PC-3 (cell line): ENCODE measurements around the gene CAPN5. TPM values are rescaled to one million over a fixed set of nuclear protein-coding genes. Genes with fewer than 3 reads are reported as not detected.

Experiments
- ATAC-seq: fragments of 200-7000 bp; cut with Tn5 transposase; 2 replicates; pipeline ENCODE4 v1.9.1; 2020; ENCODE audit warnings: mild to moderate bottlenecking, moderate library complexity
- BruUV-seq: library from RNA; stranded (reverse); fragments of 400-500 nt; replicated peaks from 2 replicates; lab custom pipeline; 2021; lab: Mats Ljungman, UMichigan
- CTCF ChIA-PET: fragments of 300-600 bp; sonication (Branson Sonifier 250); formaldehyde crosslinking; loops from one replicate; lab custom pipeline; 2022; ENCODE audit warnings: antibody characterized with exemption; lab: Charles Lee
- POLR2A ChIA-PET: fragments of 300-600 bp; sonication (Branson Sonifier 250); formaldehyde crosslinking; loops from one replicate; lab custom pipeline; 2022; ENCODE audit warnings: antibody characterized with exemption; ENCODE audit not compliant: unreplicated experiment; lab: Charles Lee
- DNase-seq: peaks from one replicate; pipeline ENCODE4 v3.0.0-alpha.2; 2015
- H2AFZ ChIP-seq: fragments of 300-600 bp; sonication (generic); 2 replicates; pipeline ENCODE4 v1.6.0; 2016; ENCODE audit warnings: antibody characterized with exemption, low read length
- H3F3A ChIP-seq: fragments of 300-600 bp; sonication (generic); one replicate; pipeline ENCODE4 v1.6.0; 2017; ENCODE audit warnings: antibody characterized with exemption, low read length, control low read depth, mild to moderate bottlenecking; ENCODE audit not compliant: unreplicated experiment
- H3K27ac ChIP-seq: fragments of 300-600 bp; sonication (generic); 2 replicates; pipeline ENCODE4 v1.5.1; 2016; ENCODE audit warnings: mild to moderate bottlenecking, low read length
- H3K27me3 ChIP-seq: fragments of 300-600 bp; sonication (generic); 2 replicates; pipeline ENCODE4 v1.6.1; 2016; ENCODE audit warnings: low read length, mixed read lengths
- H3K36me3 ChIP-seq: fragments of 300-600 bp; sonication (generic); 2 replicates; pipeline ENCODE4 v1.6.1; 2016; ENCODE audit warnings: low read depth, mixed run types, low read length, mixed read lengths
- H3K4me1 ChIP-seq: fragments of 300-600 bp; sonication (generic); 2 replicates; pipeline ENCODE4 v1.5.1; 2016; ENCODE audit warnings: low read length; ENCODE audit not compliant: insufficient read depth
- H3K4me2 ChIP-seq: fragments of 300-600 bp; sonication (generic); 2 replicates; pipeline ENCODE4 v1.6.0; 2016; ENCODE audit warnings: low read length
- H3K4me3 ChIP-seq: fragments of 300-600 bp; sonication (generic); 2 replicates; pipeline ENCODE4 v1.5.1; 2016; ENCODE audit warnings: mild to moderate bottlenecking, low read length, mixed read lengths
- H3K79me2 ChIP-seq: fragments of 300-600 bp; sonication (generic); 2 replicates; pipeline ENCODE4 v1.6.1; 2017; ENCODE audit warnings: low read length, mixed read lengths
- H3K9ac ChIP-seq: fragments of 300-600 bp; sonication (generic); 2 replicates; pipeline ENCODE4 v1.6.0; 2016; ENCODE audit warnings: mild to moderate bottlenecking, low read length
- H3K9me2 ChIP-seq: fragments of 300-600 bp; sonication (generic); replicated peaks from 2 replicates; pipeline ENCODE4 v1.6.1; 2016; ENCODE audit warnings: mixed run types, low read length, mixed read lengths
- H3K9me3 ChIP-seq: fragments of 300-600 bp; sonication (generic); 2 replicates; pipeline ENCODE4 v1.6.1; 2016; ENCODE audit warnings: low read length, mixed read lengths
- H4K20me1 ChIP-seq: fragments of 300-600 bp; sonication (generic); 2 replicates; pipeline ENCODE4 v1.6.1; 2016; ENCODE audit warnings: low read length, mixed read lengths
- EZH2 ChIP-seq: fragments of 300-600 bp; sonication (generic); IDR thresholded peaks from one replicate; pipeline ENCODE4 v1.6.1; 2017; ENCODE audit warnings: antibody characterized with exemption, mild to moderate bottlenecking, low read length; ENCODE audit not compliant: unreplicated experiment
- EZH2phosphoT487 ChIP-seq: fragments of 300-600 bp; sonication (generic); IDR thresholded peaks from 2 replicates; pipeline ENCODE4 v1.6.1; 2018; ENCODE audit warnings: mild to moderate bottlenecking, antibody characterized with exemption, low read length, borderline replicate concordance
- intact Hi-C: fragments of 100-400 bp; cut with micrococcal nuclease; formaldehyde crosslinking; loops from 2 replicates; pipeline ENCODE4 v1.9.0; 2023
- total RNA-seq: library from RNA; depleted of rRNA; stranded (reverse); fragments of >200 nt; gene quantifications from 2 replicates; pipeline ENCODE4 v1.2.3, GENCODE V29; 2014
- TF ChIP-seq, protein P1 (sequence below): fragments of 300-600 bp; sonication (generic); conservative IDR thresholded peaks from 2 replicates; pipeline ENCODE4 v1.5.1; 2017; ENCODE audit warnings: antibody characterized with exemption, low read depth, mild to moderate bottlenecking, low read length

Gene CAPN5
- total RNA-seq, 1 experiment from 2014 or later: 6.3 TPM

DNA sequence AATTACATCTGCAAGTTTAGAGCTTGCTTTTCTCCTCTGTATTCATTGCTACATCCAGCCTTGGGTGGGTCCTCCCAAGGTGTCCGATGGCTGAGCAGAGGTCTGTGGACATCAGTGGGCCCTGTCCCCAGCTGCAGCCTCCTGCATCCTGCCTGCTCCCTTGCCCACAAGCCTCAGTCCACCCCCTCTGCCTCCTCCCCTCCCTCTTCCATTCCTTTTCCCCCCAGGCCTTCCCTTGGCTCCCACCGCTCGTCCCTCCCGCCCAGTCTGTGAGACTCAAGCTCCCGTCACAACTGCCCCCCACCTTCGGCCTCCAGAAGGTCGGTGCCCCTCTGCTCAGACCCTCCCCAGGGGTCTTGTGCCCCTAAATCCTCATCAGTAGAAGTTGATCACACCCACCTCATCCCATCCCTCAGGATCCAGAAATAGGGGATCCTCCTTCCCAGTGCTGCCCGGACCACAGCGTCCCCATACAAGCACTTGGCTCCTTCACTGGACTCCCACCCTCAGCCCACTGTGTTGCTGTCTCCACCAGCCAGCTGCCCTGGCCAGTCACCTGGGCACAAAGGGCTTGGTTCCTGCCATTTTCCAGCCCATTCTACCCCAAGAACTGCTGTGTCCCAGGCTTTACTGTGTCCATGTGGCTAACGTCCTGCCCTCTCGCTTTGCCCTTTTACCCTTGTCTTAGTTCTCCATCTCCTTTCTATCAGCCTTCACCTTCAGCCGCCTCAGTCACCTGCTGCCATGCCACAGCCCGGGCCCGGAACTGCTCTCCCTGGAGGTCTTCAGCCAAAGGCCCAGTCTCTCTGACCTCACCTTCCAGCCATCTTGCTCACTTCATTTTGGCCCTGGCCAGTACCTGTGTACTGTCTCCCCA, 33.6 kb downstream of the CAPN5 start:
- CTCF ChIA-PET: interaction anchor here (0.5 kb wide), 1 partner anchor 37 kb away, joined by 4 read pairs; no protein-coding TSS in a partner anchor
- H3K4me2 ChIP-seq: no peak overlapping the region
- POLR2A ChIA-PET: no interaction called here
- H3F3A ChIP-seq: no peaks in the 10 kb centered on the region
- H3K9me2 ChIP-seq: no peaks in the 10 kb centered on the region
- no peaks in the 10 kb centered on the region for H3K4me1 ChIP-seq
- H3K36me3 ChIP-seq: no peaks in the 10 kb centered on the region
- BruUV-seq: no TSS peak
- DNase-seq: no peak
- TF ChIP-seq, protein P1, sequence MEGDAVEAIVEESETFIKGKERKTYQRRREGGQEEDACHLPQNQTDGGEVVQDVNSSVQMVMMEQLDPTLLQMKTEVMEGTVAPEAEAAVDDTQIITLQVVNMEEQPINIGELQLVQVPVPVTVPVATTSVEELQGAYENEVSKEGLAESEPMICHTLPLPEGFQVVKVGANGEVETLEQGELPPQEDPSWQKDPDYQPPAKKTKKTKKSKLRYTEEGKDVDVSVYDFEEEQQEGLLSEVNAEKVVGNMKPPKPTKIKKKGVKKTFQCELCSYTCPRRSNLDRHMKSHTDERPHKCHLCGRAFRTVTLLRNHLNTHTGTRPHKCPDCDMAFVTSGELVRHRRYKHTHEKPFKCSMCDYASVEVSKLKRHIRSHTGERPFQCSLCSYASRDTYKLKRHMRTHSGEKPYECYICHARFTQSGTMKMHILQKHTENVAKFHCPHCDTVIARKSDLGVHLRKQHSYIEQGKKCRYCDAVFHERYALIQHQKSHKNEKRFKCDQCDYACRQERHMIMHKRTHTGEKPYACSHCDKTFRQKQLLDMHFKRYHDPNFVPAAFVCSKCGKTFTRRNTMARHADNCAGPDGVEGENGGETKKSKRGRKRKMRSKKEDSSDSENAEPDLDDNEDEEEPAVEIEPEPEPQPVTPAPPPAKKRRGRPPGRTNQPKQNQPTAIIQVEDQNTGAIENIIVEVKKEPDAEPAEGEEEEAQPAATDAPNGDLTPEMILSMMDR: no peak
- TF ChIP-seq EZH2phosphoT487: no peak
- TF ChIP-seq EZH2: no peak
- H3K27me3 ChIP-seq: no peaks in the 10 kb centered on the region
- no peaks in the 10 kb centered on the region for H3K79me2 ChIP-seq
- intact Hi-C loops: no loop called here
- no peak overlapping the region for H2AFZ ChIP-seq
- H3K9me3 ChIP-seq: no peaks in the 10 kb centered on the region
- H3K4me3 ChIP-seq: no peak overlapping the region
- no peak for ATAC-seq
- H3K9ac ChIP-seq: no peak overlapping the region
- H3K27ac ChIP-seq: no peak overlapping the region
- H4K20me1 ChIP-seq: no peaks in the 10 kb centered on the region

DNA sequence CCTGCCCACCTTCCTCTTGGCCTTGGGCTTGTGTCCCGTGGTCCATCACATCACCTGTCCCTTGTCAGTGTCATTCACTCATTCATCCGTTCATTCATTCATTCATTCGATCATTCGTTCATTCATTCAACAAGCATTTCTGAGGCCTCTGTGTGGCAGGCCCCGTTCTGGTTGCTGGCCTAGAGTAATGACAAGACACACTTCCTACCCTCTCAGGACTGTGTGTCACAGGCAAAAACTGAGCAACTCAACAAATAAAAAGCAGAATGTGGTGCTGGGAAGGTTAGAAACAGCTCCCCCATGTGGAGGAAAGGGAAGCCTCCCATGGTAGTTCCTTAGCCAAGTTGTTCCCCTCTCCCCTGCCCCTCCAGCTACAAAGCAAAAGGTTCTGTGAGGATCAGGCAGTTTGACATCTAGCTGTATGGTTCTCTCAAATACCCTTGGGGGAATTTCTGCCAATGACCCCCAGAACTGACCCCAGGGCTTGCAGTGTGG, 34.3 kb downstream of the CAPN5 start:
- Histone ChIP-seq H3F3A (no peaks in the 10 kb centered on the region), H3K9me3 (no peaks in the 10 kb centered on the region), H3K4me3 (no peak overlapping the region), H2AFZ (no peak overlapping the region), H3K4me2 (no peak overlapping the region), H3K27ac (no peak overlapping the region), H3K4me1 (peaks cover 3% of the 10 kb centered on the region; the same call in 1 of the 2 replicates), H3K79me2 (no peaks in the 10 kb centered on the region), H4K20me1 (no peaks in the 10 kb centered on the region), H3K36me3 (no peaks in the 10 kb centered on the region), H3K9me2 (no peaks in the 10 kb centered on the region), H3K9ac (no peak overlapping the region), H3K27me3 (no peaks in the 10 kb centered on the region)
- DNase-seq (peak; percentile 68), ATAC-seq (peak; percentile 54)
- CTCF ChIA-PET: interaction anchor here (0.5 to 0.7 kb wide), 4 partner anchors 10 to 1641 kb away, joined by 3 to 8 read pairs (median 4); no protein-coding TSS in a partner anchor
- no TSS peak for BruUV-seq
- POLR2A ChIA-PET: no interaction called here
- intact Hi-C loops: no loop called here
- TF ChIP-seq, protein P1: peak; percentile 85
- no peak for TF ChIP-seq EZH2
